GM23338 (cell line): ENCODE data around the gene UGGT2.

Experiments used
- CREB1 ChIP-seq: fragments of 250-450 bp; sonication (Bioruptor Pico); IDR thresholded peaks from 2 replicates; pipeline ENCODE4 v1.5.0; 2020; ENCODE audit warnings: low read depth, mild to moderate bottlenecking, moderate library complexity
- CTCF ChIP-seq, 2 experiments: fragments of 200-600 bp in 1 of 2; sonication (generic) in 1 of 2; conservative IDR thresholded peaks; 2 replicates each; pipeline versions ENCODE4 v1.5.1 to v1.6.1; 2016 to 2017; ENCODE audit warnings: antibody characterized with exemption in 2 of 2, low read depth in 2 of 2, mild to moderate bottlenecking in 2 of 2, moderate library complexity in 1 of 2
- ETS1 ChIP-seq: IDR thresholded peaks from 2 replicates; pipeline ENCODE4 v1.6.1; 2016; ENCODE audit warnings: antibody characterized with exemption
- EZH2 ChIP-seq: fragments of 200-600 bp; sonication (generic); IDR thresholded peaks from one replicate; pipeline ENCODE4 v1.8.0; 2017; ENCODE audit warnings: antibody characterized with exemption, mild to moderate bottlenecking, low read depth; ENCODE audit not compliant: unreplicated experiment
- EZH2phosphoT487 ChIP-seq: fragments of 200-600 bp; sonication (generic); IDR thresholded peaks from one replicate; pipeline ENCODE4 v1.8.1; 2018; ENCODE audit warnings: antibody characterized with exemption; ENCODE audit not compliant: unreplicated experiment
- JUNB ChIP-seq: IDR thresholded peaks from one replicate; pipeline ENCODE4 v1.6.1; 2016; ENCODE audit warnings: antibody characterized with exemption; ENCODE audit not compliant: unreplicated experiment
- NANOG ChIP-seq: IDR thresholded peaks from 2 replicates; pipeline ENCODE4 v1.6.1; 2016; ENCODE audit warnings: antibody characterized with exemption, borderline replicate concordance
- POLR2AphosphoS5 ChIP-seq: IDR thresholded peaks from 2 replicates; pipeline ENCODE4 v1.6.1; 2016; ENCODE audit warnings: antibody characterized with exemption, low read depth
- REST ChIP-seq: IDR thresholded peaks from one replicate; pipeline ENCODE4 v1.6.1; 2018; ENCODE audit warnings: antibody characterized with exemption; ENCODE audit not compliant: unreplicated experiment
- ZNF331 ChIP-seq: fragments of 250-450 bp; sonication (Bioruptor Pico); IDR thresholded peaks from 2 replicates; pipeline ENCODE4 v1.5.0; 2020; ENCODE audit warnings: low read depth, mild to moderate bottlenecking, moderate library complexity

- TF ChIP-seq JUNB, result no peak
- no peak for TF ChIP-seq CTCF (conservative IDR thresholded peaks at IDR 0.05; ENCODE audit: low read depth in 2 of 2)
- no peak for TF ChIP-seq NANOG
- TF ChIP-seq REST, result no peak
- TF ChIP-seq EZH2, result no peak
- TF ChIP-seq EZH2phosphoT487, result no peak
- TF ChIP-seq CREB1, result no peak
- no peak for TF ChIP-seq POLR2AphosphoS5
- TF ChIP-seq ETS1, result no peak
- no peak for TF ChIP-seq ZNF331 (CRISPR knock-in tag)
Observed at GRCh38 chr13:95929430-95929829, 123.8 kb downstream of the UGGT2 start.
